Skeletal muscle tissue (tissue), 4 donors: ENCODE measurements around the gene OR6V1. TPM values are rescaled to one million over a fixed set of nuclear protein-coding genes. Genes with fewer than 3 reads are reported as not detected.

Source experiments
- H3K27ac ChIP-seq: one replicate; pipeline ENCODE4 v1.7.0; 2013; ENCODE audit warnings: mild to moderate bottlenecking, low read depth, low read length, inconsistent platforms
- H3K27me3 ChIP-seq, 3 donors: one replicate each; pipeline ENCODE4 v1.7.0; 2013; ENCODE audit warnings: low read length in 3 of 3; ENCODE audit not compliant: control insufficient read depth in 3 of 3, insufficient read depth in 3 of 3
- H3K36me3 ChIP-seq, 3 donors: one replicate each; pipeline ENCODE4 v1.7.0; 2013; ENCODE audit warnings: low read length in 3 of 3; ENCODE audit not compliant: control insufficient read depth in 3 of 3, insufficient read depth in 3 of 3
- H3K4me1 ChIP-seq, 3 donors: one replicate each; pipeline ENCODE4 v1.7.0; 2013; ENCODE audit warnings: low read length in 3 of 3, mild to moderate bottlenecking in 3 of 3; ENCODE audit not compliant: control insufficient read depth in 3 of 3, insufficient read depth in 3 of 3
- H3K4me3 ChIP-seq, 3 donors: one replicate each; pipeline ENCODE4 v1.7.0; 2013; ENCODE audit warnings: low read length in 3 of 3
- H3K9ac ChIP-seq, 3 donors: one replicate each; pipeline ENCODE4 v1.7.0; 2013; ENCODE audit warnings: low read length in 3 of 3, mild to moderate bottlenecking in 3 of 3, moderate library complexity in 2 of 3, low read depth in 1 of 3
- H3K9me3 ChIP-seq, 3 donors: one replicate each; pipeline ENCODE4 v1.7.0; 2013; ENCODE audit warnings: low read length in 3 of 3; ENCODE audit not compliant: control insufficient read depth in 3 of 3
- total RNA-seq: library from RNA; depleted of rRNA; stranded (reverse); fragments of >200 nt; gene quantifications from one replicate; pipeline ENCODE4 v1.2.3, GENCODE V29; 2014
- donor health status: Osteomylitis.

Gene OR6V1
- total RNA-seq, 1 donor from 2014 or later: not detected

DNA sequence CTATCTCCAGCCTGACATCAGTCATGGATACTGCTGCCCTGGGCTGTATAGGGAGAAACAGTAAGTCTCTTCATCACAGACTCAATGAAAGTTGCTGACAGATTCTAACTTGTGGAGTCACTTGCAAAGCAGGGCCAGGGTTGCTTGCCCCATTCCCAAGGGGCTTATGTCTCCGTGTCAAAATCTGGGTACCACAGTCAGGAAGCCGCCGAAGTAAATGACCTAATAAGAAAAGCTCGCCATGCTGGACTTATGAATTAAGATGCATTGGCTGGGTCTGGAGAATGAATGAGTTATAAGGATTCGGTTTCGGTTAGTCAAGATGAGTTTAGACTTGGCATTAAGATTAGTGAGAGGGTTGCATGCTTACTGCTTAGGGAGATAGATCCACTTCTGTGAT lies 10.8 kb upstream of the OR6V1 start:
- no peak overlapping the region for H3K27ac ChIP-seq
- H3K4me3 ChIP-seq: no peak overlapping the region
- H3K27me3 ChIP-seq: no peaks in the 10 kb centered on the region
- H3K36me3 ChIP-seq: no peaks in the 10 kb centered on the region
- H3K4me1 ChIP-seq: no peaks in the 10 kb centered on the region
- no peaks in the 10 kb centered on the region for H3K9me3 ChIP-seq
- no peak overlapping the region for H3K9ac ChIP-seq

DNA sequence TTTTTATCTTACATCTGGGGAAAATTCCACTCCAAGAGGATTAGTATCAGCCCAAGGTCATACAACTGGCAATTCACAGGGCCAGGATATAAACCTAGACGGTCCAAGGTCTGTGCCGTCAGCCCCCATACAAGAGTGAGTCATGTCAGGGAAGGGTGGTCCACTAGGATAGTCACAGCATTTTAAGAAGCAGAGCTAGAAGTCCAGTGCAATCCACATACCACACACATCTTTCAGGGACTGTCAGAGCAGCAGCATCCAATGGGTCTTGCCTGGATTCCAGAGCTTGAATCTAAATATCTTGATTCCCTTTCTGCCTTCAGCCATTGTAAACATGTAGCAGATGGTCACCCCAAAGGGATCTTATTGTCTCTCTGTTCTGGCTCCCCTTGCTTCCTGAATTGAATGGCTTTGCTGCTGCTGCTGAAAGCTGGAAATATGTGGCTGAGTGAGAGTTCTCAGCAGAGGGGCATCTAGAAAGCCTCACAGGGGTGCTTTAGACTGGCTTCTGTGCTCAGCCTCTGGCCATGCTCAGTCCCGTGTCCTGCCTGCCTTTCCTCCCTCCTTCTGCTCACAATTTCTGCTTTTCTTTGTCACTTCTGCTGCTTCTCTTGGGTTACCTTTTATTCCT lies 9.9 kb upstream of the OR6V1 start:
- H3K36me3 ChIP-seq: no peaks in the 10 kb centered on the region
- no peak overlapping the region for H3K27ac ChIP-seq
- no peaks in the 10 kb centered on the region for H3K4me1 ChIP-seq
- H3K9me3 ChIP-seq: no peaks in the 10 kb centered on the region
- no peak overlapping the region for H3K9ac ChIP-seq
- H3K4me3 ChIP-seq: no peak overlapping the region
- no peaks in the 10 kb centered on the region for H3K27me3 ChIP-seq

GRCh38 chr7:143042790-143043271 lies 9.3 kb upstream of the OR6V1 start:
- Histone ChIP-seq H3K27ac (no peak overlapping the region), H3K36me3 (no peaks in the 10 kb centered on the region), H3K4me1 (no peaks in the 10 kb centered on the region), H3K4me3 (no peak overlapping the region), H3K9me3 (no peaks in the 10 kb centered on the region), H3K9ac (no peak overlapping the region), H3K27me3 (no peaks in the 10 kb centered on the region)

DNA sequence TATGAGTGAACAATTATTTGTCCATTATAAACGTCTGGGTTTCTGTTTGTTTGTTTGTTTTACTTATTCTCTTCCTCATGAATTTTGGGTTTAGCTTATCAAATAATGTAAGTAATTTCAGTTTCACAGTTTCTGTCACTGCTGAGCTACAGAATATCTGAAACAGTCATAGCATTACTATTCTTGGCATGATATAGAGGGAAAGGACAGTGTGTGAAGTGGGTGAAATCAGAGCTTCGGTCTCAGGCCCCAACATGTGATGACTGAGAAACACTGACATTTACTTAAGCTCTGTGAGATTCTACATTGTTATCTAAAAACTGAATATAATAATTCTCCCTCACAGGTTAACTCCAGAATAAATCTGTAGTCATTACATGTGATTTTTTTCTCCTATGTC lies 8.8 kb upstream of the OR6V1 start:
- Histone ChIP-seq H3K9ac (no peak overlapping the region), H3K27me3 (no peaks in the 10 kb centered on the region), H3K4me3 (no peak overlapping the region), H3K9me3 (no peaks in the 10 kb centered on the region), H3K4me1 (no peaks in the 10 kb centered on the region), H3K36me3 (no peaks in the 10 kb centered on the region), H3K27ac (no peak overlapping the region)

DNA sequence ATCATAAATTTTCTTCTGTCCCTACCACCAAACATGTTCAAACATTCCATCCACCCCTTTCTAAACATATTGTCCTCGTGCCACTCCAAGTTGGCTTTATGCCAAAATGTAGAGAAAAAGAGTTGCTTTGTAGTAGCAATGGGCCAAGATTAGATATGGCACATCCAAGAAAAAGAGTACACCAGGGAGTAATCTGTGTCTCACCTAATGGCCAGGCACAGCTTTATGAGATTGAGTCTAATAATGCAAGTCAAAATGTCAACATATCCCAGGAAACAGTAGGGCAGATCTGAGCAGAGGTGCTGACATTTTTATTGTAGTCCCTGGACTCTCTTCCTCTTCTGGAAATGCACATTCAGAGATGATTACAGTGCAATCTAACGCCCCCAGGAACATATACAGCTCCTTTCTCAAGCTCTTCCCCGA lies 5.7 kb upstream of the OR6V1 start:
- Histone ChIP-seq H3K36me3 (no peaks in the 10 kb centered on the region), H3K27me3 (no peaks in the 10 kb centered on the region), H3K4me3 (no peak overlapping the region), H3K27ac (no peak overlapping the region), H3K9ac (no peak overlapping the region), H3K4me1 (peaks cover 3 to 11% (median 10%) of the 10 kb centered on the region in 3 donors), H3K9me3 (no peaks in the 10 kb centered on the region)

- Histone ChIP-seq H3K9ac (no peak overlapping the region), H3K27me3 (no peaks in the 10 kb centered on the region), H3K36me3 (no peaks in the 10 kb centered on the region), H3K27ac (no peak overlapping the region), H3K4me3 (no peak overlapping the region), H3K9me3 (no peaks in the 10 kb centered on the region), H3K4me1 (peaks cover 3 to 11% (median 10%) of the 10 kb centered on the region in 3 donors)
These were observed 4.8 kb upstream of the OR6V1 start for GRCh38 chr7:143047326-143047725.

DNA sequence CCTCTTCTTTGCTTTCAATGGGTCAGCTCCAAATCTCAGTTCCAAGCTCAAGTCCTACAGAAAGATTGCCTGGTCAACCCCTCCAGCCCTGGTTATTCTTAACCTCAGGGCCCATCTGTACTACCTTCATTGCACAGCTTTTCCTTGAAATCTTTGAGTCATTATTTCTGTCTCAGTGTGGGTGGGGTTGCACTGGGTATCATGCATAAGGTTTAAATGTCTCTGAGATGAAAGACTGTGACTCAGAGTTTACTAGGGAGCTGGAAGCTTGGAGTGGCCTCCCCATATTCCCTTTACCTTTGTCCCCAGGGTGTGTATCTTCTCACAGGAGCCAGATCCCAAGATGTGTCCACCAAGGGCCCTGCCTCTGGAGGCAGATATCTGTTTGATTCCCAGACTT lies 3.3 kb upstream of the OR6V1 start:
- no peaks in the 10 kb centered on the region for H3K27me3 ChIP-seq
- H3K9ac ChIP-seq: no peak overlapping the region
- peak overlapping the region; percentile 11 for H3K27ac ChIP-seq
- H3K9me3 ChIP-seq: no peaks in the 10 kb centered on the region
- no peak overlapping the region for H3K4me3 ChIP-seq
- H3K4me1 ChIP-seq: peaks cover 3 to 11% (median 10%) of the 10 kb centered on the region in 3 donors
- no peaks in the 10 kb centered on the region for H3K36me3 ChIP-seq

DNA sequence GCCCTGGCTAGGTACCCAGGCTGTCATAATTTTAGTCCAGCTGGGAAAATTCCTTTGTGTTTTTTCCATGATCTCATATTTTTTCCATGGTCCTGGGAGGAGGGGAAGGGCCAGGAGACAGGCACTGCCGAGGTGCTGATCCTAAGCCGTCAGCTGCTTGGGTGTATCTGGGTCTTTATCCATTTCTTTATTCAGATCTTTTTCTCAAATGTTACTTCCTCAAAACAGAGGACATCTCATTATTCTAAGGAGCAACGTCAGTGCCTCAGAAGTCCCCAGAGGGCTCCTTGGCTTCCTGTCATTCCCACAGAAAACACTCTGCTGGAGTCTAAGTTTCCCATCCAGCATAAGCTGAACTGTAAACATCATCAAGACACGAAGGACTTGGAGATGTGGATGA lies 2.8 kb upstream of the OR6V1 start:
- no peaks in the 10 kb centered on the region for H3K36me3 ChIP-seq
- H3K27ac ChIP-seq: peak overlapping the region; percentile 64
- H3K4me1 ChIP-seq: peaks cover 3 to 11% (median 10%) of the 10 kb centered on the region in 3 donors
- H3K27me3 ChIP-seq: no peaks in the 10 kb centered on the region
- H3K4me3 ChIP-seq: no peak overlapping the region
- no peak overlapping the region for H3K9ac ChIP-seq
- H3K9me3 ChIP-seq: no peaks in the 10 kb centered on the region

- H3K4me3 ChIP-seq: peak overlapping the region in 1 of 3 donors; percentile 15
- H3K36me3 ChIP-seq: no peaks in the 10 kb centered on the region
- peak overlapping the region; percentile 19 for H3K27ac ChIP-seq
- H3K9me3 ChIP-seq: no peaks in the 10 kb centered on the region
- peaks cover 3 to 11% (median 10%) of the 10 kb centered on the region in 3 donors for H3K4me1 ChIP-seq
- no peak overlapping the region for H3K9ac ChIP-seq
- no peaks in the 10 kb centered on the region for H3K27me3 ChIP-seq
These were observed 1.2 kb upstream of the OR6V1 start for GRCh38 chr7:143050931-143051330.

DNA sequence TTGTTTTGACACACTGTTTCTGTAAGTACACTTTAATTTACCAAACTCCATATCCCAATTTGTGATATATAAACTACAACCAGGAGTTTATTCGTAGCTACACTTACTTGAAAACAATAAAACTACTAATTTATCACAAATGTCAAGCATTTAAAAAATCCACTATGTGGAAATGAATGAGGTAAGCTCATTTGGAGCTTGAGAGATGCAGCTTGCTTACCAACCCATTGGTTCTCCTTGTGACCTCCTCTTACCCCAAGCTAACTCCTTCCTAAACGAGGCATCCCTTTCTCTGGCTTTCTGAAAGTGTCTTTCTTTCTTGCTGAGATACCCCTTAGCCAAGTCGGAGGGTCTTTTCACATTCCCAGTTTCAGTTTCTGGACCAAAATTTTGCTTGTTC lies 2.5 kb downstream of the OR6V1 start:
- H3K9me3 ChIP-seq: no peaks in the 10 kb centered on the region
- no peak overlapping the region for H3K4me3 ChIP-seq
- H3K9ac ChIP-seq: no peak overlapping the region
- H3K27me3 ChIP-seq: peaks cover 0 to 2% (median 0%) of the 10 kb centered on the region in 3 donors
- no peak overlapping the region for H3K27ac ChIP-seq
- H3K36me3 ChIP-seq: no peaks in the 10 kb centered on the region
- peaks cover 2 to 7% (median 4%) of the 10 kb centered on the region in 3 donors for H3K4me1 ChIP-seq
